GM23248 (cell line): ENCODE data around the gene ZMIZ2. TPM values are rescaled to one million over a fixed set of nuclear protein-coding genes. Genes with fewer than 3 reads are reported as not detected.

ENCODE experiments used
- DNase-seq: peaks from one replicate; pipeline ENCODE4 v3.0.0-alpha.2; 2015
- H2AFZ ChIP-seq: fragments of 200-600 bp; sonication (generic); 2 replicates; pipeline ENCODE4 v1.6.1; 2016; ENCODE audit warnings: antibody characterized with exemption
- H3F3A ChIP-seq: fragments of 200-600 bp; sonication (generic); 2 replicates; pipeline ENCODE4 v1.6.1; 2016; ENCODE audit warnings: mild to moderate bottlenecking, antibody characterized with exemption, mixed run types; ENCODE audit not compliant: insufficient read depth
- H3K27ac ChIP-seq: fragments of 200-600 bp; sonication (generic); 2 replicates; pipeline ENCODE4 v1.5.1; 2016; ENCODE audit warnings: mild to moderate bottlenecking
- H3K27me3 ChIP-seq: fragments of 200-600 bp; sonication (generic); replicated peaks from 2 replicates; pipeline ENCODE4 v1.6.1; 2016; ENCODE audit warnings: mild to moderate bottlenecking; ENCODE audit not compliant: insufficient read depth
- H3K36me3 ChIP-seq: fragments of 200-600 bp; sonication (generic); 2 replicates; pipeline ENCODE4 v1.6.1; 2016; ENCODE audit warnings: low read depth, mild to moderate bottlenecking
- H3K4me1 ChIP-seq: fragments of 200-600 bp; sonication (generic); 2 replicates; pipeline ENCODE4 v1.6.1; 2016; ENCODE audit warnings: mild to moderate bottlenecking; ENCODE audit not compliant: insufficient read depth
- H3K4me2 ChIP-seq: fragments of 200-600 bp; sonication (generic); one replicate; pipeline ENCODE4 v1.6.1; 2016; ENCODE audit warnings: mild to moderate bottlenecking; ENCODE audit not compliant: unreplicated experiment
- H3K4me3 ChIP-seq: fragments of 200-600 bp; sonication (generic); 2 replicates; pipeline ENCODE4 v1.5.1; 2016; ENCODE audit warnings: mild to moderate bottlenecking
- H3K79me2 ChIP-seq: fragments of 200-600 bp; sonication (generic); 2 replicates; pipeline ENCODE4 v1.6.1; 2016; ENCODE audit warnings: mild to moderate bottlenecking; ENCODE audit not compliant: insufficient read depth
- H3K9ac ChIP-seq: fragments of 200-600 bp; sonication (generic); 2 replicates; pipeline ENCODE4 v1.6.1; 2016; ENCODE audit warnings: mild to moderate bottlenecking
- H3K9me2 ChIP-seq: fragments of 200-600 bp; sonication (generic); 2 replicates; pipeline ENCODE4 v1.6.1; 2016; ENCODE audit warnings: mixed run types, mild to moderate bottlenecking, moderate library complexity; ENCODE audit not compliant: insufficient read depth
- H3K9me3 ChIP-seq: fragments of 200-600 bp; sonication (generic); one replicate; pipeline ENCODE4 v1.6.1; 2017; ENCODE audit warnings: low read depth
- H4K20me1 ChIP-seq: fragments of 200-600 bp; sonication (generic); 2 replicates; pipeline ENCODE4 v1.6.0; 2016; ENCODE audit not compliant: insufficient read depth
- EZH2 ChIP-seq: fragments of 200-600 bp; sonication (generic); IDR thresholded peaks from 2 replicates; pipeline ENCODE4 v1.6.1; 2018; ENCODE audit warnings: antibody characterized with exemption, mild to moderate bottlenecking; ENCODE audit not compliant: insufficient read depth, poor library complexity, severe bottlenecking
- EZH2phosphoT487 ChIP-seq: fragments of 200-600 bp; sonication (generic); IDR thresholded peaks from 2 replicates; pipeline ENCODE4 v1.6.1; 2018; ENCODE audit warnings: antibody characterized with exemption, moderate library complexity, mild to moderate bottlenecking, low read depth; ENCODE audit not compliant: insufficient read depth
- WGBS, 2 experiments: methylation state at CpG; one replicate each; pipeline ENCODE4 v1.1.6; 2015 to 2017; ENCODE audit warnings: low lambda C conversion rate in 2 of 2, low coverage in 1 of 2; ENCODE audit errors: missing lambda C conversion rate in 2 of 2; 5-methylcytosine and 5-hydroxymethylcytosine counted together
- in situ Hi-C: fragments of 300-500 bp; cut with MboI; formaldehyde crosslinking; loops from 2 replicates; pipeline ENCODE4 v1.15.0; 2020
- polyA plus RNA-seq: library from polyadenylated mRNA; unstranded; fragments of >200 nt; fragmentation: Nextera tagmentation; extraction: Ambion mirVana; gene quantifications from 2 replicates; pipeline ENCODE4 v1.2.1, GENCODE V29; 2016
- total RNA-seq: library from RNA; depleted of rRNA; stranded (reverse); fragments of >200 nt; shearing (Covaris generic); gene quantifications from 2 replicates; pipeline ENCODE4 v1.2.3, GENCODE V29; 2014

Gene ZMIZ2
- total and polyA plus RNA-seq, 2 experiments from 2014 or later, result 7.8 to 9.7 TPM

- DNase-seq, result no peak
- Histone ChIP-seq H4K20me1 (no peaks in the 10 kb centered on the region), H3K9ac (no peak overlapping the region), H3K9me3 (no peaks in the 10 kb centered on the region), H3K4me3 (no peak overlapping the region), H3K79me2 (no peaks in the 10 kb centered on the region), H3F3A (peaks cover 21% of the 10 kb centered on the region), H3K36me3 (peaks cover 23% of the 10 kb centered on the region; the same call in 1 of the 2 replicates), H3K27ac (no peak overlapping the region), H3K9me2 (no peaks in the 10 kb centered on the region), H3K27me3 (no peaks in the 10 kb centered on the region), H2AFZ (no peak overlapping the region), H3K4me2 (no peak overlapping the region), H3K4me1 (peaks cover 30% of the 10 kb centered on the region)
- TF ChIP-seq EZH2phosphoT487 (no peak), EZH2 (no peak)
- WGBS, 2 experiments, result 89 to 93% methylated on average over 15 to 17 of the region's 17 CpGs
- in situ Hi-C loops, result no loop called here
Measured at GRCh38 chr7:44765579-44766415, 17.1 kb downstream of the ZMIZ2 start.

DNA sequence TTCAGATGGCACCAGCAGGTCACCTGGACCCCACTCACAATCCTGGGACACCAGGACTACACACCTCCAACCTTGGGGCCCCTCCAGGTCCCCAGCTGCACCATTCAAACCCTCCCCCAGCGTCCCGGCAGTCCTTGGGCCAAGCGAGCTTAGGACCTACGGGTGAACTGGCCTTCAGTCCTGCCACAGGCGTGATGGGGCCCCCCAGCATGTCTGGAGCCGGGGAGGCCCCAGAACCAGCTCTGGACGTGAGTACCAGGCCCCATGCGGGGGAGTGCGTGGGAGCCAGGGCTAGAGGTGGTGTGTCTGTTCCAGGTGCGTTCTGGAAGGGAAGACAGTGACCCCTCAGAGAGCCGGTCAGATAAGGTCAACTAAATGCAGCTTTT lies 17.8 kb downstream of the ZMIZ2 start:
- H3F3A ChIP-seq, result peaks cover 23% of the 10 kb centered on the region
- WGBS, 2 experiments, result 81 to 85% methylated on average over 11 of the region's 11 CpGs
- no peak overlapping the region for H3K9ac ChIP-seq
- in situ Hi-C loops, result no loop called here
- no peak for DNase-seq
- no peak overlapping the region for H2AFZ ChIP-seq
- TF ChIP-seq EZH2 (no peak), EZH2phosphoT487 (no peak)
- peaks cover 23% of the 10 kb centered on the region; the same call in 1 of the 2 replicates for H3K36me3 ChIP-seq
- no peaks in the 10 kb centered on the region for H3K9me3 ChIP-seq
- no peak overlapping the region for H3K27ac ChIP-seq
- no peaks in the 10 kb centered on the region for H3K27me3 ChIP-seq
- peaks cover 30% of the 10 kb centered on the region for H3K4me1 ChIP-seq
- H3K79me2 ChIP-seq, result no peaks in the 10 kb centered on the region
- no peaks in the 10 kb centered on the region for H4K20me1 ChIP-seq
- H3K4me2 ChIP-seq, result no peak overlapping the region
- H3K9me2 ChIP-seq, result no peaks in the 10 kb centered on the region
- no peak overlapping the region for H3K4me3 ChIP-seq

DNA sequence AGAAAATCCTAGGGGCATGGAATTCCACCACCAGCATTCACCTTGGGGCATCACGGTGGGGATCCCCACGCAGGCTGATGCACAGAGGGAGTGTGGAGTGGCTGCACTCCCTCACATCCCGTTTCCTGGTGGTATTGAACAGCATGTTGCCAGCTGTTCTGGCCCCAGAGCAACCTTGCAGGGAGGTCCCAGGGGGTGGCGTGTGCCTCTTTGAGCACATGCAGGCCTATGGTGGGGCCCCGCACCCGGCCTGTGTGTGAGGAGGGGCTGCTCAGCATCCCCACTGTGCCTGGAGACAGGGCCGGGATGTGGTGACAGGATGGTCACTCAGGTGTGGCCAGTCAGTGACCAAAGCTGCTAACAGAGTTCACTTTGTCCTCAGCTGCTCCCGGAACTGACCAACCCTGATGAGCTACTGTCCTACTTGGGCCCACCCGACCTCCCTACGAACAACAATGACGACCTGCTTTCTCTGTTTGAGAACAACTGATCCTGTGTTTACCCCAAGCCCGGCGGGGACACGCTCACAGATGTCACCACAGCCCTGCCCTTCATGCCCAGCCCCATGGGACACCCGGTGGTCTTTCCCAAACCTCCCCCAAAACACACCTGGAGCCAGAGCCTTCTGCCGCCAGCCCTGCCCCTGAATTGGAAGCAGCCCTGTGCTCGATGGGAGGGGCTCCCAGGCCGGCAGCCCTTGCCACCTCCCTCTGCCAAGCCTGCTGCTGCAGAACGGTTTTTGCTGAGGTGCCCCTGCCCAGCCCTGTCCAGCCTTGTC lies 18.7 kb downstream of the ZMIZ2 start:
- no peak for DNase-seq
- no peak overlapping the region for H3K4me2 ChIP-seq
- H3K36me3 ChIP-seq, result peaks cover 23% of the 10 kb centered on the region; the same call in 1 of the 2 replicates
- no peak overlapping the region for H3K4me3 ChIP-seq
- H3K4me1 ChIP-seq, result peaks cover 30% of the 10 kb centered on the region
- H3K27ac ChIP-seq, result no peak overlapping the region
- H3K79me2 ChIP-seq, result no peaks in the 10 kb centered on the region
- no peaks in the 10 kb centered on the region for H3K27me3 ChIP-seq
- TF ChIP-seq EZH2, result no peak
- TF ChIP-seq EZH2phosphoT487, result no peak
- H3K9me2 ChIP-seq, result no peaks in the 10 kb centered on the region
- no peaks in the 10 kb centered on the region for H3K9me3 ChIP-seq
- peaks cover 23% of the 10 kb centered on the region for H3F3A ChIP-seq
- no peak overlapping the region for H3K9ac ChIP-seq
- no peak overlapping the region for H2AFZ ChIP-seq
- H4K20me1 ChIP-seq, result no peaks in the 10 kb centered on the region
- 71 to 76% methylated on average over 19 of the region's 19 CpGs for WGBS, 2 experiments
- in situ Hi-C loops, result no loop called here

GRCh38 chr7:44767912-44768627 lies 19.4 kb downstream of the ZMIZ2 start:
- no peaks in the 10 kb centered on the region for H3K9me2 ChIP-seq
- H2AFZ ChIP-seq, result no peak overlapping the region
- no peaks in the 10 kb centered on the region for H4K20me1 ChIP-seq
- DNase-seq, result peak; percentile 46
- H3K9ac ChIP-seq, result no peak overlapping the region
- peak overlapping the region; percentile 26 for H3K4me2 ChIP-seq
- no peaks in the 10 kb centered on the region for H3K9me3 ChIP-seq
- no peaks in the 10 kb centered on the region for H3K27me3 ChIP-seq
- TF ChIP-seq EZH2 (no peak), EZH2phosphoT487 (no peak)
- H3F3A ChIP-seq, result peaks cover 23% of the 10 kb centered on the region
- no peaks in the 10 kb centered on the region for H3K79me2 ChIP-seq
- no peak overlapping the region for H3K27ac ChIP-seq
- in situ Hi-C loops, result no loop called here
- WGBS, 2 experiments, result 36 to 38% methylated on average over 12 of the region's 12 CpGs
- peaks cover 23% of the 10 kb centered on the region; the same call in 1 of the 2 replicates for H3K36me3 ChIP-seq
- H3K4me1 ChIP-seq, result peaks cover 30% of the 10 kb centered on the region
- H3K4me3 ChIP-seq, result no peak overlapping the region
